HFFc6 (cell line): ENCODE results near the gene UGT1A8. TPM values are rescaled to one million over a fixed set of nuclear protein-coding genes. Genes with fewer than 3 reads are reported as not detected.

Source experiments
- DNase-seq: peaks from one replicate; pipeline ENCODE4 v3.0.0-alpha.2; 2018
- H3K27ac Mint-ChIP-seq: 2 replicates; pipeline ENCODE4 v1.8.0; 2020; ENCODE audit warnings: mild to moderate bottlenecking, mixed read lengths
- H3K27me3 Mint-ChIP-seq: 2 replicates; pipeline ENCODE4 v1.8.0; 2021; ENCODE audit warnings: mild to moderate bottlenecking, moderate library complexity, mixed read lengths; ENCODE audit not compliant: insufficient read depth
- H3K36me3 Mint-ChIP-seq: 2 replicates; pipeline ENCODE4 v1.8.0; 2021; ENCODE audit warnings: low read depth, mixed read lengths
- H3K4me1 Mint-ChIP-seq: 2 replicates; pipeline ENCODE4 v1.8.0; 2020; ENCODE audit warnings: low read depth, mixed read lengths
- H3K4me3 Mint-ChIP-seq: 2 replicates; pipeline ENCODE4 v1.8.0; 2020; ENCODE audit warnings: mild to moderate bottlenecking, moderate library complexity, mixed read lengths
- H3K9me3 Mint-ChIP-seq: 2 replicates; pipeline ENCODE4 v1.8.0; 2020; ENCODE audit warnings: mild to moderate bottlenecking, mixed read lengths
- CTCF ChIP-seq: fragments of 200-600 bp; sonication (generic); IDR thresholded peaks from 2 replicates; pipeline ENCODE4 v1.5.0; 2021; ENCODE audit warnings: antibody characterized with exemption, mild to moderate bottlenecking
- total RNA-seq, 6 experiments: library from RNA; stranded (reverse); fragmentation: NEBNext Ultra II Directional; extraction: Animal tissue kit (Norgen Biotek cat#: 25700); gene quantifications; 2 replicates in 1 of 6; 3 replicates in 5 of 6; pipeline ENCODE4 v1.2.3, GENCODE V29; 2021

The UGT1A8 gene
- total RNA-seq, 6 experiments from 2014 or later, result not detected

- Mint-ChIP-seq H3K36me3 (no peaks in the 10 kb centered on the region), H3K27me3 (0 out of 2 replicates have a peak, but pooled peaks cover 2% of the 10 kb centered on the region), H3K9me3 (no peaks in the 10 kb centered on the region), H3K4me3 (no peak overlapping the region), H3K27ac (no peak overlapping the region), H3K4me1 (peaks cover 15% of the 10 kb centered on the region)
- no peak for DNase-seq
- TF ChIP-seq CTCF, result no peak
Observed at GRCh38 chr2:233705911-233706506, 88.6 kb downstream of the UGT1A8 start.

DNA sequence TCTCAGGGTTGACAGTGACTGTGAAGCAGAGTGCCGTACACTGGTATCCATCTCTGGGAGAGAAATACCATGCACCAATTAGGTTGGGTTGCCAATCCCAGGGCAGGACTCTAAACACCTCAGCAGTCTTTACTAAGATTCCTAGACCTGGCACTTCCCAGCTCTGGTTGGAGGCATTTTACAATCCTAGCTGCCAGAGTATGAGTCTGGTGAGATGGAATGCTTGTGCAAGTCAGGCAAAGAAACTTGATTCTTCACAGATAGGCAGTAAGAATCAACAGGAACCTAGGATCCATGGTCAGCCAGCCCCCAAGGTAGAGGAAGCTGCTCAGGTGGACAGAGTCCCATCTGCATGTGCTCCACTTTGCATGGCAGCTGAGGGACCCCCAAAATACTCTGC lies 89.3 kb downstream of the UGT1A8 start:
- Mint-ChIP-seq H3K27me3 (peaks cover 4% of the 10 kb centered on the region; the same call in 1 of the 2 replicates), H3K36me3 (no peaks in the 10 kb centered on the region), H3K27ac (no peak overlapping the region), H3K9me3 (no peaks in the 10 kb centered on the region), H3K4me3 (no peak overlapping the region), H3K4me1 (peaks cover 15% of the 10 kb centered on the region)
- no peak for TF ChIP-seq CTCF
- peak; percentile 48 for DNase-seq

- Mint-ChIP-seq H3K27ac (no peak overlapping the region), H3K9me3 (no peaks in the 10 kb centered on the region), H3K27me3 (peaks cover 7% of the 10 kb centered on the region), H3K36me3 (no peaks in the 10 kb centered on the region), H3K4me1 (peaks cover 15% of the 10 kb centered on the region), H3K4me3 (no peak overlapping the region)
- no peak for DNase-seq
- no peak for TF ChIP-seq CTCF
Observed at GRCh38 chr2:233707940-233708644, 90.7 kb downstream of the UGT1A8 start.

GRCh38 chr2:233708942-233709341 lies 91.5 kb downstream of the UGT1A8 start:
- H3K27ac Mint-ChIP-seq, result no peak overlapping the region
- peaks cover 15% of the 10 kb centered on the region for H3K4me1 Mint-ChIP-seq
- DNase-seq, result no peak
- no peak for TF ChIP-seq CTCF
- no peak overlapping the region for H3K4me3 Mint-ChIP-seq
- peaks cover 9% of the 10 kb centered on the region for H3K27me3 Mint-ChIP-seq
- H3K36me3 Mint-ChIP-seq, result no peaks in the 10 kb centered on the region
- H3K9me3 Mint-ChIP-seq, result no peaks in the 10 kb centered on the region

DNA sequence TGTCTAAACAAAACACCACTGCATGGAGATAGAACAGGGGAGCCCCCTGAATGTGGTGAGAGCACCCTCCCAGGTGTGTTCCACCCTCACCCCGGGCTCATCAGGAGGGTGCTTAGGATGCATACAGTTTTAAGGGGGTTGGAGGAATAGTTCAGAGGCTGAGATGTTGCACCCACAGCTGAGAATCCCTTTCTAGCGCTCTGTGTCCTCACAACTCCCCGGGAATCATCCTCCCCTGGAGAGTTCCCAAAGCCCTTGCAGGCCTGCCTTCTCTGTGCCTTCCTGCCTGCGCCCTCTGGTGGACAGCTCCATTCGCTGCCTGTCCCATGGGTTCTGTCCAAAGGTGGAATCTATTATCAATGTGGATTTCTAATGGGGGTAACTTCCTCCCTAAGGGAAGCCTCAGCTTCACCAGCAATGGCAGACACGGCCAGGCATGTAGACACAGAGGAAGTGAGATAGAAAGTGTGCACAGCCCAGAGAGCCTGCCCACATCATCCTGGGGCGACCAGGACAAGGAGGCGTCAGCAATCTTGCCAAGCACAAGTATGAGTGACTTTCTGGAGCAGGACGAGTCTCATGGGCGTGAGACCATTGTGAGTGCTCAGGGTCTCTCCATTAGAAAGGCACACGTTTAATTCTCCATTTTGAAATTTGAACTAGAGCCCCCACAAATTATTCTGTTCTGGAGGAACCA lies 94.0 kb downstream of the UGT1A8 start:
- H3K36me3 Mint-ChIP-seq, result no peaks in the 10 kb centered on the region
- peaks cover 15% of the 10 kb centered on the region for H3K4me1 Mint-ChIP-seq
- peak; percentile 93 for TF ChIP-seq CTCF
- no peak overlapping the region for H3K4me3 Mint-ChIP-seq
- H3K9me3 Mint-ChIP-seq, result no peaks in the 10 kb centered on the region
- DNase-seq, result peak; percentile 68
- H3K27ac Mint-ChIP-seq, result no peak overlapping the region
- peaks cover 7% of the 10 kb centered on the region for H3K27me3 Mint-ChIP-seq
